ENCODE data around the gene LPO.

The LPO gene

DNA sequence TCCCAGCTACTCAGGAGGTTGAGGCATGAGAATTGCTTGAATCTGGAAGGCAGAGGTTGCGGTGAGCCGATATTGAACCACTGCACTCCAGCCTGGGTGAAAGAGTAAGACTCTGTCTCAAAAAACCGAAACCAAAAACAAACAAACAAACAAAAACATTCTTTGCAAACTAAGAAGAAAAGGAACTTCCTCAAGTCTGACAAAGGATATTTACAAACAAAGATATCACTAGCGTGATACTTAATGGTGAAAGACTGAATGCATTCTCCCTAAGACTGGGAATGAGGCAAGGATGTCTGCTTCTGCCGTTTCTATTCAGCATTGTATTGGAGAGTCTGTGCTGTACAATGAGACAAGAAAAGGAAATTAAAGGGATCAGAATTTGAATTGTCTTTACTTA, 52.9 kb downstream of the LPO start:
- ATAC-seq (replicated peaks; ENCODE audit: extremely low read depth, poor library complexity, severe bottlenecking) = no peak
- DNase-seq (ENCODE audit: low spot score in 2 of 2) = no peak
- Mint-ChIP-seq H3K9me3 (no peaks in the 10 kb centered on the region), H3K4me3 (no peak overlapping the region), H3K27ac (ENCODE audit: low read depth) (no peak overlapping the region), H3K36me3 (ENCODE audit: insufficient read depth) (peaks cover 1% of the 10 kb centered on the region), H3K4me1 (no peaks in the 10 kb centered on the region), H3K27me3 (peaks cover 45% of the 10 kb centered on the region)

GRCh38 chr17:58294034-58294433, 55.6 kb downstream of the LPO start:
- DNase-seq (ENCODE audit: low spot score in 2 of 2) (no peak), ATAC-seq (replicated peaks; ENCODE audit: extremely low read depth, poor library complexity, severe bottlenecking) (no peak)
- Mint-ChIP-seq H3K27ac (ENCODE audit: low read depth) (no peak overlapping the region), H3K4me3 (no peak overlapping the region), H3K36me3 (ENCODE audit: insufficient read depth) (peaks cover 1% of the 10 kb centered on the region), H3K4me1 (no peaks in the 10 kb centered on the region), H3K9me3 (no peaks in the 10 kb centered on the region), H3K27me3 (peaks cover 30% of the 10 kb centered on the region)

GRCh38 chr17:58300336-58300735, 62.0 kb downstream of the LPO start:
- Mint-ChIP-seq H3K36me3 (ENCODE audit: insufficient read depth) (peaks cover 4% of the 10 kb centered on the region), H3K4me1 (peaks cover 12% of the 10 kb centered on the region), H3K27ac (ENCODE audit: low read depth) (no peak overlapping the region), H3K4me3 (no peak overlapping the region), H3K27me3 (no peaks in the 10 kb centered on the region), H3K9me3 (no peaks in the 10 kb centered on the region)
- no peak for ATAC-seq (replicated peaks; ENCODE audit: extremely low read depth, poor library complexity, severe bottlenecking)
- DNase-seq (ENCODE audit: low spot score in 2 of 2) = peak in 1 of 2 donors; percentile 6

DNA sequence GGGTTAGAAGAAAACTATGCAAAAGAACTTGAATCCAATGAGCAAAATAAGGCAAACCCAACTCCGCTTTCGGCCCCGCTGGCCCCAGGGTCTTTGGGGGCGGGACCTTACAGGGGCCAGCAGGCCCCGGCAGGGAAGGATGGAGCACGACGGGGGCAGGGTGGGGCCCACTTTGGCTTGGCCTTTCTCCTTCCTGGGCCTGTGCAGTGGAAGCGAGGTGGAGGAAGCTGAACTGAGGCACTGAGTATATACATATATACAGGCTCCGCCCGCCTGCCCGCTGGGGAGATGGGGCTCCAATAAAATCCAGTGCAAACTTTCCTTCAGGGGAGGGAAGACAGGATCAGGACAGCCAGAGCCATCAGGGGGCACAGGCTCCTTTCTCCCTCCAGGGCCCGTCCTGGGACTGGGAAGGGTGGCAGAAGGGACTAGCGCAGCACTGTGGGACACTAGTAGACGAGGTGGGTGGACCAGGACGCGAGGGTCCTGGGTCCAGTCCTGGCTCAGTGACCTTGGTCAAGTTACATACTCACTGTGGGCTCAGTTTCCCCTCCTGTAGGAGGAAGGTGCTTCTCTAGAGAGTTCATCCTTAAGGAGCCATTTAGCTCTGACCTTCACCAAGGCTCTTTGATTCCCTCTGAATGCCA, 63.2 kb downstream of the LPO start:
- Mint-ChIP-seq H3K27ac (ENCODE audit: low read depth) (no peak overlapping the region), H3K4me3 (no peak overlapping the region), H3K27me3 (no peaks in the 10 kb centered on the region), H3K36me3 (ENCODE audit: insufficient read depth) (peaks cover 5% of the 10 kb centered on the region), H3K9me3 (no peaks in the 10 kb centered on the region), H3K4me1 (peaks cover 12% of the 10 kb centered on the region)
- DNase-seq (ENCODE audit: low spot score in 2 of 2) (peak in 1 of 2 donors; percentile 7), ATAC-seq (replicated peaks; ENCODE audit: extremely low read depth, poor library complexity, severe bottlenecking) (no peak)

DNA sequence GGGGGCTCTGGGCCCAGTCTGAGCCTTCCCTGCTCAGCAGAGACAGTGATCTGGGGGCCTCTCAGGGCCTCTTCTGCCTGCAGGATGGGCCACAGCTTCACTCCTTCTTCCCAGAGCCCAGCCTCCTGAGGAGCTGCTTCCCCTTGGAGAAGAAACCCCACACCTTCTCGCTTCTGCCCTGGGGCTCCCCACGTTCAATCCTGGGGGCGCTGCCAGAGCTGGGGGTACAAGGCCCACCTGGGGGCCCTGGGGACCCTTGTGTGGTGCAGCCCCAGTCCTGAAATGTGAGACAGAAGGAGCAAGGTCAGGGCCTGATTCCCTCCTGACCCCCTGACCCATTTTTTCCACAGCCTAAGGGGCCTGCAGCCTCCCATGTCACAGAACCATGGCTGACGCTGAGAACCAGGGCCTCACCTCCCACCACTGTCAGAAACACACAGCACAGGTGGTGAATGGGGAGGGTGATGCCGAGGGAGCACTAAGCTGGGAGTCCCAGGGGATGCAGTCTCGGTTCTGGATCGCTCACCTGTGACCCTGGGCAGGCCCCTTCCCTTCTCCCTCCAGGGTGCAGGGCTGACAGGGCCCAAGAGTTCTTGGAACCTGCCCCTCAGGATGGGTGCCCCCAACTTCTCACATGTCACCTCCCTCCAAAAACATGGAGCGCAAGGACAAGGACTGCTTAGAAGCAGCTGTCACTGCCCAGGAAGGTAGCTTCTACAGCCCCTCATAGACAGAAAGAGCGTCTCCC, 64.0 kb downstream of the LPO start:
- DNase-seq (ENCODE audit: low spot score in 2 of 2) = peak in 1 of 2 donors; percentile 6
- Mint-ChIP-seq H3K4me3 (no peak overlapping the region), H3K27ac (ENCODE audit: low read depth) (peak overlapping the region; percentile 13), H3K27me3 (no peaks in the 10 kb centered on the region), H3K4me1 (peaks cover 12% of the 10 kb centered on the region), H3K36me3 (ENCODE audit: insufficient read depth) (peaks cover 5% of the 10 kb centered on the region), H3K9me3 (no peaks in the 10 kb centered on the region)
- ATAC-seq (replicated peaks; ENCODE audit: extremely low read depth, poor library complexity, severe bottlenecking) = no peak

GRCh38 chr17:58302919-58303585, 64.7 kb downstream of the LPO start:
- H3K27me3 Mint-ChIP-seq = no peaks in the 10 kb centered on the region
- H3K4me1 Mint-ChIP-seq = peaks cover 12% of the 10 kb centered on the region
- ATAC-seq (replicated peaks; ENCODE audit: extremely low read depth, poor library complexity, severe bottlenecking) = no peak
- H3K9me3 Mint-ChIP-seq = no peaks in the 10 kb centered on the region
- peaks cover 5% of the 10 kb centered on the region for H3K36me3 Mint-ChIP-seq (ENCODE audit: insufficient read depth)
- H3K4me3 Mint-ChIP-seq = no peak overlapping the region
- H3K27ac Mint-ChIP-seq (ENCODE audit: low read depth) = peak overlapping the region; percentile 13
- DNase-seq (ENCODE audit: low spot score in 2 of 2) = no peak

- DNase-seq (ENCODE audit: low spot score in 2 of 2) = peak; percentile 35 to 47
- H3K27me3 Mint-ChIP-seq = no peaks in the 10 kb centered on the region
- H3K27ac Mint-ChIP-seq (ENCODE audit: low read depth) = no peak overlapping the region
Observed at GRCh38 chr17:58303971-58304749, 65.8 kb downstream of the LPO start.

DNA sequence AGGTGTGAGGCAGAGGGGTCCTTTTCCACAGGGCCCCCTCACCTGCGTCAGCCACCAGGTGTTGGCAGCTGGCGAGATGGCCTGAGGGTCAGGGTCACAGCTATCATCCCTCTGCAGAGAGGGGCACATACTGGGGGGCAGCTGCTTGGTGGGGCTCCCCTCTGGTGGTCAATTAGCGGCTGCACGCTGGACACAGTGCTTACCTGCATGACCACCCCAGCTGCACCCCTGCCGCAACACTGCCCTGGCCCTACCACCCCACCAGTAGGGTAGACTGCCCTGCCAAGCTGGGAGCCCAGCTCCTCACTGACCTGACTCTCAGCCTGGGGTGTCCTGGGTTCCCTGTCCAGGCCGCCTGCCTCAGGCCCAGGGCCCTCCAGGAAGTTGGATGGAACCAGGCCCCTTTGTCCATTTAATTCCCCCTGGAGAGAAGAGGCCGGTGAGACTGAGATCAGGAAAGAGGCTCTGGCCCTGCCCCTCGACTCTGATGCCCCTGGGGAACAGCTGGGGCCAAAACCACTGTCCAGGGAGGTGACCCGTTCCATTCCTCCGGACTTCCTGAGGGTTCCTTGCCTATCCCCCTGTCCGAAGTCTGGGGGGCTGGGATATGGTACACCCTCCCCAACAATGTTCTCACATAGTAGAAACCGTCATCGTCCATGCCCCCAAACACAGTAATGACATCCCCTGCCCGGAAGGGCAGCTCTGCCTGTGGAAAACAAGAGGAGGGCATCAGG, 66.5 kb downstream of the LPO start:
- H3K4me1 Mint-ChIP-seq = peaks cover 12% of the 10 kb centered on the region
- peak in 1 of 2 donors; percentile 8 for DNase-seq (ENCODE audit: low spot score in 2 of 2)
- no peaks in the 10 kb centered on the region for H3K9me3 Mint-ChIP-seq
- H3K27ac Mint-ChIP-seq (ENCODE audit: low read depth) = no peak overlapping the region
- ATAC-seq (replicated peaks; ENCODE audit: extremely low read depth, poor library complexity, severe bottlenecking) = no peak
- H3K4me3 Mint-ChIP-seq = no peak overlapping the region
- no peaks in the 10 kb centered on the region for H3K27me3 Mint-ChIP-seq
- peaks cover 8% of the 10 kb centered on the region for H3K36me3 Mint-ChIP-seq (ENCODE audit: insufficient read depth)

More at GRCh38 chr17:58303971-58304749, 65.8 kb downstream of the LPO start:
- Mint-ChIP-seq H3K9me3 (no peaks in the 10 kb centered on the region), H3K4me3 (no peak overlapping the region), H3K4me1 (peaks cover 12% of the 10 kb centered on the region), H3K36me3 (ENCODE audit: insufficient read depth) (peaks cover 5% of the 10 kb centered on the region)
- ATAC-seq (replicated peaks; ENCODE audit: extremely low read depth, poor library complexity, severe bottlenecking) = peak; percentile 79

- Mint-ChIP-seq H3K4me3 (no peak overlapping the region), H3K27ac (ENCODE audit: low read depth) (no peak overlapping the region), H3K27me3 (no peaks in the 10 kb centered on the region), H3K36me3 (ENCODE audit: insufficient read depth) (peaks cover 8% of the 10 kb centered on the region), H3K9me3 (no peaks in the 10 kb centered on the region), H3K4me1 (peaks cover 9% of the 10 kb centered on the region)
- DNase-seq (ENCODE audit: low spot score in 2 of 2) (no peak), ATAC-seq (replicated peaks; ENCODE audit: extremely low read depth, poor library complexity, severe bottlenecking) (no peak)
Observed at GRCh38 chr17:58305626-58306025, 67.2 kb downstream of the LPO start.

DNA sequence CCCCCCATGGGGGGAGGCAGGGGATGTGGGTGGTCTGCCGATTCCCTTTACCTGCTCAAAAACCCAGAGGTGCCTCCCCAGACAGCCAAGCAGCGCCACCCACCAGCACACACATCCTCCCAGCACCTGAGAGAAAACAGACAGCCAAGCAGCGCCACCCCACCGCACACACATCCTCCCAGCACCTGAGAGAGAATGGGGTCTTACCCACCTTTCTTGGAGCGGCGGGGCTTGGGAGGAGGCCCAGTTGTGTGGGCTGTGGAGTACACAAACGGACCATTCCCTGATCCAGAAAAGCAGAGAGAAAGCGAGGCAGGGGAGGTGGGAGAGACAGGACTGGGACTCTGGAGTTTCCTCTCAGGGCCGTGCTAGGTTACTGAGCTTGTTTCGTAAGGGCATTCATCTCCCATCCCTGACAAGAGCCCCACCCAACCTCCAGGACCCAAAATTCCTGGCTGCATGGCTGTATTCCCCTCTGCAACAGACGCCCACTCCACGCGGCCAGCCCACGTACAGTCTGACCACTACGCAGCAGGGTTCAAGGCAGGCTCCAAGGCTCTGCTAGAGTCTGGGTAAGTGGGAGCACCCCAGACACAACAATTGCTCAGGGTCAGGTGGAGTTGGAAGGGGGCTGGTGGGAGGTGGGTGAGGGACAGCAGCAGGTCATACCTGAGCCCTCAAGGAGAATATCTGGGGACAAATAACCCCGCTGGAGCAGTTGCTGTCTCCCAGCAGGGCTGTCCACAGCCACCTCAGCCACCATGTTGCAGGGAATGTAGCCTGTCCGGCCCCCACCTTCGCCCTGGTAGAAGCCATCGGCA, 68.0 kb downstream of the LPO start:
- Mint-ChIP-seq H3K4me3 (no peak overlapping the region), H3K27me3 (no peaks in the 10 kb centered on the region), H3K4me1 (peaks cover 5% of the 10 kb centered on the region), H3K9me3 (no peaks in the 10 kb centered on the region), H3K27ac (ENCODE audit: low read depth) (no peak overlapping the region), H3K36me3 (ENCODE audit: insufficient read depth) (peaks cover 8% of the 10 kb centered on the region)
- ATAC-seq (replicated peaks; ENCODE audit: extremely low read depth, poor library complexity, severe bottlenecking) = no peak
- DNase-seq (ENCODE audit: low spot score in 2 of 2) = peak in 1 of 2 donors; percentile 7

- no peak overlapping the region for H3K27ac Mint-ChIP-seq (ENCODE audit: low read depth)
- peaks cover 5% of the 10 kb centered on the region for H3K4me1 Mint-ChIP-seq
- H3K36me3 Mint-ChIP-seq (ENCODE audit: insufficient read depth) = peaks cover 11% of the 10 kb centered on the region
- H3K4me3 Mint-ChIP-seq = no peak overlapping the region
- ATAC-seq (replicated peaks; ENCODE audit: extremely low read depth, poor library complexity, severe bottlenecking) = no peak
- no peaks in the 10 kb centered on the region for H3K9me3 Mint-ChIP-seq
- DNase-seq (ENCODE audit: low spot score in 2 of 2) = no peak
- H3K27me3 Mint-ChIP-seq = no peaks in the 10 kb centered on the region
Observed at GRCh38 chr17:58307468-58308172, 69.2 kb downstream of the LPO start.
